Panc1 (cell line): Measurements from ENCODE around the gene ZNF451.

Experiments used
- CTCF ChIP-seq: fragments of 450-650 bp; IDR thresholded peaks from 2 replicates; pipeline ENCODE4 v1.5.1; 2017; ENCODE audit warnings: mild to moderate bottlenecking
- POLR2AphosphoS5 ChIP-seq: IDR thresholded peaks from 2 replicates; pipeline ENCODE4 v1.6.1; 2012; ENCODE audit warnings: mild to moderate bottlenecking, low read depth, low read length, moderate library complexity

DNA sequence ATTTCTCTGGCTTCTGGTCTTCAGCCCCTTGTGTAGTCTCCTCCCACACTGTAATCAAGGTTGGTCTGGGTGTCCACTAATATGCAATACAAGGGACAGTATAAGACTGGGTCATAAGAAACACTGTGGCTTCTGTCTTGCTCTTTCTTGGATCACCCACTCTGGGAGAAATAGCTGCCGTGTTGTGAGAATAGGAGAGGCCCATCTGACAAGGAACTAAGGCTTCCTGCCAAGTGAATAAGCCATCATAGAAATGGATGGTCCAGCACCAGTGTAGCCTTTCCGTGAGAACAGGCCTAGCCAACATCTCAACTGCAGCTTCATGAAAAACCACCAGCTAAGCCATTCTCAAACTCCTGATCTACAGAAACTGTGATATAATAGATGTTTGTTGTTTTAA lies 105.5 kb downstream of the ZNF451 start:
- TF ChIP-seq POLR2AphosphoS5 (no peak), CTCF (no peak)
